HL-60 (cell line): Measurements from ENCODE around the gene PSMD1.

Experiments
- DNase-seq, 2 experiments: peaks; one replicate each; pipeline ENCODE4 v3.0.0-alpha.2; 2010 to 2020; ENCODE audit warnings: low read depth in 1 of 2, low spot score in 1 of 2
- H3K27ac ChIP-seq: fragments of 250-450 bp; sonication (Bioruptor Pico); replicated peaks from 2 replicates; pipeline ENCODE4 v1.5.1; 2020; ENCODE audit warnings: mild to moderate bottlenecking, moderate library complexity
- H3K27me3 ChIP-seq: fragments of 250-450 bp; sonication (Bioruptor Pico); 2 replicates; pipeline ENCODE4 v1.5.1; 2021; ENCODE audit warnings: mild to moderate bottlenecking, moderate library complexity; ENCODE audit not compliant: insufficient read depth, poor library complexity, severe bottlenecking
- H3K4me3 ChIP-seq: replicated peaks from 2 replicates; pipeline ENCODE4 v1.5.1; 2011; ENCODE audit warnings: mild to moderate bottlenecking, control low read depth, low read length; ENCODE audit not compliant: insufficient read depth
- CTCF ChIP-seq: IDR thresholded peaks from one replicate; pipeline ENCODE4 v1.5.1; 2011; ENCODE audit warnings: low read length, control low read depth, inconsistent platforms; ENCODE audit not compliant: insufficient read depth
- GABPA ChIP-seq: IDR thresholded peaks from 2 replicates; pipeline ENCODE4 v1.6.1; 2012; ENCODE audit warnings: low read depth
- POLR2AphosphoS5 ChIP-seq: IDR thresholded peaks from 2 replicates; pipeline ENCODE4 v1.6.1; 2012; ENCODE audit warnings: low read depth
- REST ChIP-seq: IDR thresholded peaks from 2 replicates; pipeline ENCODE4 v1.6.1; 2012; ENCODE audit warnings: low read depth; ENCODE audit not compliant: insufficient replicate concordance
- SPI1 ChIP-seq: IDR thresholded peaks from 2 replicates; pipeline ENCODE4 v1.6.1; 2012; ENCODE audit warnings: low read depth, mild to moderate bottlenecking, borderline replicate concordance

The PSMD1 gene

GRCh38 chr2:231037731-231038482, 18.8 kb upstream of the PSMD1 start:
- DNase-seq: no peak
- peak overlapping the region; percentile 0 for H3K4me3 ChIP-seq
- peaks cover 47% of the 10 kb centered on the region for H3K27me3 ChIP-seq
- TF ChIP-seq SPI1: no peak
- TF ChIP-seq REST: no peak
- no peak for TF ChIP-seq GABPA
- TF ChIP-seq POLR2AphosphoS5: no peak
- no peak for TF ChIP-seq CTCF
- no peak overlapping the region for H3K27ac ChIP-seq

- no peak for DNase-seq
- no peak overlapping the region for H3K27ac ChIP-seq
- no peak overlapping the region for H3K4me3 ChIP-seq
- peaks cover 44% of the 10 kb centered on the region for H3K27me3 ChIP-seq
- TF ChIP-seq POLR2AphosphoS5: no peak
- TF ChIP-seq GABPA: no peak
- TF ChIP-seq CTCF: no peak
- TF ChIP-seq SPI1: no peak
- no peak for TF ChIP-seq REST
Measured at GRCh38 chr2:231038483-231039293, 18.0 kb upstream of the PSMD1 start.

GRCh38 chr2:231039294-231039664, 17.4 kb upstream of the PSMD1 start:
- peaks cover 44% of the 10 kb centered on the region for H3K27me3 ChIP-seq
- H3K27ac ChIP-seq: no peak overlapping the region
- no peak for TF ChIP-seq GABPA
- TF ChIP-seq SPI1: no peak
- no peak for TF ChIP-seq REST
- TF ChIP-seq POLR2AphosphoS5: no peak
- H3K4me3 ChIP-seq: no peak overlapping the region
- no peak for DNase-seq
